ENCODE results near the gene TAF5.
"Not testable (repeated sequence)": the region's sequence is repeated elsewhere in the genome, so short reads cannot be mapped to it uniquely, and the experiment has no call there.

TAF5 gene

DNA sequence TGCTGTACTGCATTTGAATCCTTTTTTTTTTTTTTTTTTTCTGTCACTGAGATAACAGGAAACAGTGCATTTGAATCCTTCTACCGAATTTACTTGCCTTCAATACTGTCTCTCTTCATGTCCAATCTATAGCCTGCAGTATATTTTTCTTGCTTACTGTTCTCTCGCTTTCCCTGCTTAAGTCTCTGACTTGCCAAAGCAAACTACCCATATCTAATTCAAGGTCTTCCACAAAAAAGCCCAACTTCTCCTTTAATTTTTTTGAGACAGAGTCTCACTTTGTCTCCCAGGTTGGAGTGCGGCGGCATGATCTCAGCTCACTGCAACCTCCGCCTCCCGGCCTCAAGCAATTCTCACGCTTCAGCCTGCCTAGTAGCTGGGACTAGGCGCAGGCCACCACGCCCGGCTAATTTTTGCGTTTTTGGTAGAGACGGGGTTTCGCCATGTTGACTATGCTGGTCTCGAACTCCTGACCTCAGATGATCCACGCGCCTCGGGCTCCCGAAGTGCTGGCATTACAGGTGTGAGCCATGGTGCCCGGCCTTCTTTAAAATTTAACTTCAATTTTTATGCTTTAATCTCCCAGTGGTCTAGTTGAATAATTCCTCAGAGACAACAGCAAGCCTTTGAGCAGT, 29.5 kb downstream of the TAF5 start:
- in situ Hi-C loops (cut with HindIII; ENCODE audit: low sequenced_read_pairs) = no loop called here

DNA sequence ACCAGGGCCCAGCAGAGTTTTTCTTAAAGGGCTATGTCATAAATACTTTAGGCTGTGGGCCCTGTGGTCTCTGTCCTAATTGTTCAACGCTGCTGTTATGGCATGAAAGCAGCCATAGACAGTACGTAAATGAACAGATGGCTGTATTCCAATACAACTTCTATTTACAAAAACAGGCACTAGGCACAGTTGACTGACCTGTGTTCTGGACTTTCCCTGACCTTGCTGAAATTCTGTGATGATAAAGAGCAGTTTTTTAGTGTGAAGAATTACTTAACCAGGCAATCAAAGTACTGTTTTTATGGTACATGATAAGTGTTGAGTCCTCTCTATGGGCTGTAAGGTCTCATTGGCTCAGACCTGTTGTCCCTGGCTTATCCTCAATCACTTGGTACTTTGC, 45.8 kb downstream of the TAF5 start:
- in situ Hi-C loops (cut with HindIII; ENCODE audit: low sequenced_read_pairs) = no loop called here

DNA sequence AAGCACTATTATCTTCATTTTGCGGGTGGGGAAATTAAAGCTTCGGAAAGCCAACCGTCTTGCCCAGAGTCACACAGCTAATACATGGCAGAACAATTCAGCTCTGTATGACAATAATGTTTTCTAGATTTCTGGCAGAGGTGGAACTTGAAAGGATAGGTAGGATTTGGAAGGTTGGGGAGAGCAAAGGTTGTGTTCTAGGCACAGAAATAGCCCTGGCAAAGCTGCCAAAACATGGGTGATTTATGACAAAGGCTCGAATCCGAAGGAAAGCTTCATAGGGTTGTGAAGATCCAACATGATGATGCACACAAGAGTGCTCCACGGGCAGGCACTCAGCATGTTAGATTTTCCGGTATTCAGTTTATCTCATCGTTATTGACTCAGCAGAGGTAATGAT, 47.8 kb downstream of the TAF5 start:
- in situ Hi-C loops (cut with HindIII; ENCODE audit: low sequenced_read_pairs) = no loop called here

DNA sequence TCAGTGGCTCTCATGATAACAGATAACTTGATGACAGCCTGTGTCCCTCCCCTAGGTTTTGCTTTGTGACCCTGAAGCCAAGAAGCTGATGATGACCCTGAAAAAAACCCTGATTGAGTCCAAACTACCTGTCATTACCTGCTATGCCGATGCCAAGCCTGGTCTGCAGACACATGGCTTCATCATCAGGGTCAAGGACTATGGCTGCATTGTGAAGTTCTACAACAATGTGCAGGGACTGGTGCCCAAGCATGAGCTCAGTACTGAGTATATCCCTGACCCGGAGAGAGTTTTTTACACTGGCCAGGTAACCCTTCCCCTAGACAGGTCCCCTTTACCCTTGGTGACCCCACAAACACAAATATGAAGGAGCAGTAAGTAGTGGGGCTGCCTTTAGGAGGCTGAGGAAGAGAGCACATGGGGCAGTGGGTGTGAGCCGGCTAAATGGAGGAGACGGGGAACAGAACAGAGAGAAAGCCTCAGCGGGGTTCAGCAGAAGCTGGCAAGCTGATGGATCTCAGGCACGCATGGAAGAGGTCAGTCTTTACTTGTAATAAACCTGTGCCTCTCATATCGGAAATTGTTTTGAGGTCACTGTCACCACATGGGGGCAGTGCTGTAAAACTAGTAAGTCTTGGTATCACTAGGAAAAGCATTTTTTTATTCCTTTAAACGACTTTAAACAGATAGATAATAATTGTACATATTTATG, 48.8 kb downstream of the TAF5 start:
- in situ Hi-C loops (cut with HindIII; ENCODE audit: low sequenced_read_pairs) = no loop called here

DNA sequence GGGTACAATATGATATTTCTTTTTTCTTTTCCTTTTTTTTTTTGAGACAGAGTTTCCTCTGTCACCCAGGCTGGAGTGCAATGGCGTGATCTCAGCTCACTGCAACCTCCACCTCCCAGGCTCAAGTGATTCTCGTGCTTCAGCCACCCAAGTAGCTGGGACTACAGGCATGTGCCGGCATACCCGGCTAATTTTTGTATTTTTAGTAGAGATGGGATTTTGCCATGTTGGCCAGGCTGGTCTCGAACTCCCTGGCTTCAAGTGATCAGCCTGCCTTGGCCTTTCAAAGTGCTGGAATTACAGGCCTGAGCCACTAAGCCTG, 49.3 kb downstream of the TAF5 start:
- in situ Hi-C loops (cut with HindIII; ENCODE audit: low sequenced_read_pairs) = not testable (repeated sequence)

DNA sequence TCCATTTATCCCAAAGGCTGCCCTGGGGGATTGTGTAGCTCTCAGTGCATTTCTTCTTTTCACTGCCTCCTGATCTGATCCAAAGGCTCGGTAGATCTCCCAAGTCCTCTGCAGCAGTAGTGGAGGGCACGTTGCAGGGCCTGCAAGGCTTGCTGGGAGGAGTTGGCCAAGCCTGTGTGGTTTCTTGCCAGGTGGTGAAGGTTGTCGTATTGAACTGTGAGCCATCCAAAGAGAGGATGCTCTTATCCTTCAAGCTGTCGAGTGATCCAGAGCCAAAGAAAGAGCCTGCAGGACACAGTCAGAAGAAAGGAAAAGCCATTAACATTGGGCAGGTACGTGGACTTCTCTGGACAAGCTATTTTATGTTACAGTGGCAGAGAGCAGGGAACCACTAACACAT, 49.8 kb downstream of the TAF5 start:
- in situ Hi-C loops (cut with HindIII; ENCODE audit: low sequenced_read_pairs) = no loop called here

DNA sequence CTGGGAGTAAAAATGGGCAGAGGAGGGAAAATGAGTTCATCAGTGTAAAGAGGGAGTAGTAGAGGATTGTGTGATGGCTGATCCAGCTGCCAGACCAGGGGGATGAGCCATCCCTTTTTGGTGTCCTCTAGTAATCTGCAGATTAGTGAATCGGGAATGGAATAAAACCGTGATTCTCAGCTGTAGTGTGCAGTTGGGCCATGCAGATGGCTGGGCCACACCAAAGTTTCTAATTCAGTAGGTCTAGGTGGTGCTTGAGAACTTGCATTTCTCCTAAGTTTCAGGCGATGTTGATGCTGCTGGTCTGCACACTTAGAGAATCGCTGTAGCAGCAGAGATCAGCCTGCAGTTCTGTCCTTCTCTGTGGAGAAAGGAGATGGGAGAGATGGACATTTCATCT, 51.3 kb downstream of the TAF5 start:
- in situ Hi-C loops (cut with HindIII; ENCODE audit: low sequenced_read_pairs) = no loop called here

- in situ Hi-C loops (cut with HindIII; ENCODE audit: low sequenced_read_pairs) = no loop called here
Measured at GRCh38 chr10:103423748-103424147, 56.0 kb downstream of the TAF5 start.

DNA sequence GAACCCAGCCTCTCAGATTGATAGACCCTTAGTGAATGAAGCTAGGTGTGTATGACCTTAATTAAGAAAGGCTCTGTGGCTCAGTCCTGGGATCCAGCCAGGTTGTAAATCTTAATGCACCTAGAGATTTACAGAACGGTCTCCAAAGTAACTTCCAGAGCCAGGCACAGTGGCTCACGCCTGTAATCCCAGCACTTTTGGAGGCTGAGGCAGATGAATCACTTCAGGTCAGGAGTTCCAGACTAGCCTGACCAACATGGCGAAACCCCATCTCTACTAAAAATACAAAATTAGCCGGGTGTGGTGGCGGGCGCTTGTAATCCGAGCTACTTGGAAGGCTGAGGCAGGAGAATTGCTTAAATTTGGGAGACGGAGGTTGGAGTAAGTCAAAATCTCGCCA, 60.1 kb downstream of the TAF5 start:
- in situ Hi-C loops (cut with HindIII; ENCODE audit: low sequenced_read_pairs) = no loop called here

GRCh38 chr10:103428989-103429643, 61.3 kb downstream of the TAF5 start:
- in situ Hi-C loops (cut with HindIII; ENCODE audit: low sequenced_read_pairs) = no loop called here

DNA sequence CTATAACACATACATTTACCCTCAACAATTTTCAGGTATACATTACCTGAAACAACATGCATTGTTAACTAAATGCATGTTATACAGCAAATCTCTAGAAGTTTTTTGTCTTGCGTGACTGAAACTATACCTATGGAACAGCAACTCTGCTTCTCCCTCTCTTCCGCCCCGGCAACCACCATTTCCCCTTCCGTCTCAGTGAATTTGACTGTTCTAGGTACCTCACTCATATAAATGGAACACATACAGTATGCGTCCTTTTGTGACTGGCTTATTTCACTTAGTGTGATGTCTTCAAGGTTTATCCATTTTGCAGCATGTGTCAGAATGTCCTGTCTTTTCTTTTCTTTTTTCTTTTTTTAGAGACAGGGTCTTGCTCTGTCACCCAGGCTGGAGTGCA, 61.9 kb downstream of the TAF5 start:
- in situ Hi-C loops (cut with HindIII; ENCODE audit: low sequenced_read_pairs) = no loop called here

- in situ Hi-C loops (cut with HindIII; ENCODE audit: low sequenced_read_pairs) = no loop called here
Measured at GRCh38 chr10:103431902-103432301, 64.1 kb downstream of the TAF5 start.

GRCh38 chr10:103433858-103434257, 66.1 kb downstream of the TAF5 start:
- in situ Hi-C loops (cut with HindIII; ENCODE audit: low sequenced_read_pairs) = no loop called here
